Esophagus muscularis mucosa (tissue), 2 donors: Measurements from ENCODE around the gene HSPG2.

ENCODE experiments used
- EP300 ChIP-seq: sonication (generic); formaldehyde crosslinking; IDR thresholded peaks from one replicate; pipeline ENCODE4 v1.6.1; 2017; ENCODE audit warnings: antibody characterized with exemption
- POLR2A ChIP-seq: fragments of 450-650 bp; IDR thresholded peaks from one replicate; pipeline ENCODE4 v1.6.1; 2017; ENCODE audit warnings: antibody characterized with exemption, moderate library complexity, mild to moderate bottlenecking, low read depth

GRCh38 chr1:21773585-21773984 lies 163.5 kb downstream of the HSPG2 start:
- no peak for TF ChIP-seq POLR2A
- TF ChIP-seq EP300: no peak
